IMR-90 (cell line): ENCODE data around the gene WNK4. TPM values are rescaled to one million over a fixed set of nuclear protein-coding genes. Genes with fewer than 3 reads are reported as not detected.
A peak's percentile ranks its signal among the peaks of the same experiment; 100 is the strongest.

Source experiments
- ATAC-seq: fragments of 200-7000 bp; cut with Tn5 transposase; 2 replicates; pipeline ENCODE4 v1.9.1; 2020; ENCODE audit warnings: low read depth, mild to moderate bottlenecking, moderate library complexity
- BruUV-seq: library from RNA; stranded (reverse); fragments of 400-500 nt; replicated peaks from 2 replicates; lab custom pipeline; 2021; lab: Mats Ljungman, UMichigan
- CTCF ChIA-PET: fragments of 300-600 bp; formaldehyde crosslinking; extraction: SDS; loops from one replicate; lab custom pipeline; 2021; ENCODE audit warnings: antibody characterized with exemption; lab: Yijun Ruan, JAX
- POLR2A ChIA-PET: fragments of 300-600 bp; sonication (Branson Sonifier 250); formaldehyde crosslinking; loops from one replicate; lab custom pipeline; 2022; ENCODE audit warnings: antibody characterized with exemption; ENCODE audit not compliant: unreplicated experiment; lab: Charles Lee
- DNase-seq: peaks from one replicate; pipeline ENCODE4 v3.0.0; 2013
- H2AFZ ChIP-seq: replicated peaks from 2 replicates; pipeline ENCODE3; 2013; ENCODE audit warnings: low read length, mild to moderate bottlenecking; ENCODE audit not compliant: poor library complexity
- H2AK5ac ChIP-seq: 2 replicates; pipeline ENCODE4 v1.6.1; 2013; ENCODE audit warnings: low read depth, low read length, inconsistent platforms
- H2AK9ac ChIP-seq: replicated peaks from 2 replicates; pipeline ENCODE3; 2013; ENCODE audit warnings: mild to moderate bottlenecking, low read depth, low read length, moderate library complexity; ENCODE audit not compliant: poor library complexity
- H2BK120ac ChIP-seq: 2 replicates; pipeline ENCODE4 v1.6.1; 2013; ENCODE audit warnings: low read depth, low read length, inconsistent platforms
- H2BK15ac ChIP-seq: 3 replicates; pipeline ENCODE4 v1.6.1; 2013; ENCODE audit warnings: low read depth, low read length, inconsistent platforms
- H2BK20ac ChIP-seq: 2 replicates; pipeline ENCODE4 v1.6.1; 2013; ENCODE audit warnings: low read depth, mild to moderate bottlenecking, inconsistent platforms, low read length, moderate library complexity
- H2BK5ac ChIP-seq: 2 replicates; pipeline ENCODE4 v1.6.1; 2013; ENCODE audit warnings: mild to moderate bottlenecking, low read depth, low read length, inconsistent platforms; ENCODE audit not compliant: poor library complexity, severe bottlenecking
- H3K14ac ChIP-seq: replicated peaks from 2 replicates; pipeline ENCODE4 v1.6.1; 2013; ENCODE audit warnings: low read depth, low read length, inconsistent platforms
- H3K18ac ChIP-seq: 2 replicates; pipeline ENCODE4 v1.6.1; 2013; ENCODE audit warnings: low read depth, low read length, control low read depth
- H3K23ac ChIP-seq: 2 replicates; pipeline ENCODE4 v1.6.1; 2013; ENCODE audit warnings: low read depth, low read length, inconsistent platforms
- H3K27ac ChIP-seq: 2 replicates; pipeline ENCODE4 v1.5.1; 2013; ENCODE audit warnings: mild to moderate bottlenecking, control low read depth, low read length; ENCODE audit not compliant: insufficient read depth
- H3K27me3 ChIP-seq: 2 replicates; pipeline ENCODE4 v1.6.1; 2013; ENCODE audit warnings: low read length; ENCODE audit not compliant: control insufficient read depth, insufficient read depth
- H3K36me3 ChIP-seq: 2 replicates; pipeline ENCODE4 v1.6.1; 2013; ENCODE audit warnings: low read length, mixed read lengths; ENCODE audit not compliant: control insufficient read depth, insufficient read depth
- H3K4ac ChIP-seq: 2 replicates; pipeline ENCODE4 v1.6.1; 2013; ENCODE audit warnings: low read depth, low read length, inconsistent platforms
- H3K4me1 ChIP-seq: 2 replicates; pipeline ENCODE4 v1.6.1; 2013; ENCODE audit warnings: low read length, mixed read lengths; ENCODE audit not compliant: control insufficient read depth, insufficient read depth
- H3K4me2 ChIP-seq: 2 replicates; pipeline ENCODE4 v1.6.1; 2013; ENCODE audit warnings: low read depth, mild to moderate bottlenecking, control low read depth, low read length, moderate library complexity
- H3K4me3 ChIP-seq: 2 replicates; pipeline ENCODE4 v1.5.1; 2013; ENCODE audit warnings: low read depth, mild to moderate bottlenecking, control low read depth, low read length, moderate library complexity; ENCODE audit not compliant: insufficient read depth
- H3K56ac ChIP-seq: 2 replicates; pipeline ENCODE4 v1.6.1; 2013; ENCODE audit warnings: low read length, inconsistent platforms; ENCODE audit not compliant: insufficient read depth; ENCODE audit errors: extremely low read depth
- H3K79me1 ChIP-seq, 2 experiments: 2 replicates each; pipeline ENCODE4 v1.6.1; 2013; ENCODE audit warnings: low read length in 2 of 2, inconsistent platforms in 1 of 2, low read depth in 1 of 2
- H3K9ac ChIP-seq: 2 replicates; pipeline ENCODE4 v1.6.1; 2013; ENCODE audit warnings: low read depth, low read length, control low read depth
- H3K9me1 ChIP-seq: 2 replicates; pipeline ENCODE4 v1.6.1; 2013; ENCODE audit warnings: low read length, inconsistent platforms; ENCODE audit not compliant: insufficient read depth
- H3K9me3 ChIP-seq: 2 replicates; pipeline ENCODE4 v1.6.1; 2013; ENCODE audit warnings: low read length; ENCODE audit not compliant: control insufficient read depth, insufficient read depth
- H4K20me1 ChIP-seq: 2 replicates; pipeline ENCODE4 v1.6.1; 2013; ENCODE audit warnings: low read length, inconsistent platforms; ENCODE audit not compliant: insufficient read depth
- H4K5ac ChIP-seq: 2 replicates; pipeline ENCODE4 v1.6.1; 2013; ENCODE audit warnings: mild to moderate bottlenecking, low read depth, low read length, control low read depth
- H4K8ac ChIP-seq, 2 experiments: 2 replicates each; pipeline ENCODE4 v1.6.1; 2013; ENCODE audit warnings: low read depth in 2 of 2, low read length in 2 of 2, control low read depth in 1 of 2, inconsistent platforms in 1 of 2
- H4K91ac ChIP-seq: 2 replicates; pipeline ENCODE4 v1.6.1; 2013; ENCODE audit warnings: low read depth, low read length, inconsistent platforms; ENCODE audit not compliant: insufficient read depth
- BHLHE40 ChIP-seq: fragments of 150-350 bp; IDR thresholded peaks from 2 replicates; pipeline ENCODE4 v1.6.1; 2016; ENCODE audit warnings: mild to moderate bottlenecking, low read depth, low read length
- CEBPB ChIP-seq: IDR thresholded peaks from 2 replicates; pipeline ENCODE4 v1.6.1; 2012; ENCODE audit warnings: low read depth, low read length, improper control_type of control experiment
- CHD1 ChIP-seq: IDR thresholded peaks from 2 replicates; pipeline ENCODE4 v1.6.1; 2012; ENCODE audit warnings: low read depth, low read length, improper control_type of control experiment
- FOS ChIP-seq: fragments of 150-350 bp; IDR thresholded peaks from 2 replicates; pipeline ENCODE4 v1.6.1; 2016; ENCODE audit warnings: low read depth, low read length
- MAZ ChIP-seq: IDR thresholded peaks from 2 replicates; pipeline ENCODE4 v1.6.1; 2012; ENCODE audit warnings: low read depth, mild to moderate bottlenecking, low read length, improper control_type of control experiment, moderate library complexity, borderline replicate concordance
- MXI1 ChIP-seq: IDR thresholded peaks from 2 replicates; pipeline ENCODE4 v1.6.1; 2012; ENCODE audit warnings: low read depth, mild to moderate bottlenecking, low read length, moderate library complexity, borderline replicate concordance
- NFE2L2 ChIP-seq: fragments of 150-350 bp; IDR thresholded peaks from 2 replicates; pipeline ENCODE4 v1.6.1; 2016; ENCODE audit warnings: low read depth, mild to moderate bottlenecking, low read length
- POLR2A ChIP-seq: IDR thresholded peaks from 2 replicates; pipeline ENCODE4 v1.6.1; 2012; ENCODE audit warnings: mild to moderate bottlenecking, low read depth, low read length
- RAD21 ChIP-seq: IDR thresholded peaks from 2 replicates; pipeline ENCODE4 v1.6.1; 2012; ENCODE audit warnings: low read length, improper control_type of control experiment
- RCOR1 ChIP-seq: IDR thresholded peaks from 2 replicates; pipeline ENCODE4 v1.6.1; 2012; ENCODE audit warnings: mild to moderate bottlenecking, low read length, improper control_type of control experiment; ENCODE audit not compliant: insufficient replicate concordance
- RFX5 ChIP-seq: IDR thresholded peaks from 2 replicates; pipeline ENCODE4 v1.8.0; 2012; ENCODE audit warnings: low read depth, mild to moderate bottlenecking, low read length, moderate library complexity
- whole genome bisulfite sequencing, 2 experiments: methylation state at CpG; one replicate each; pipeline versions ENCODE4 v1.1.5 to v1.1.7; 2013; ENCODE audit warnings: missing lambda C conversion rate in 2 of 2; ENCODE audit not compliant: insufficient read length in 1 of 2; ENCODE audit errors: extremely low coverage in 2 of 2; 5-methylcytosine and 5-hydroxymethylcytosine counted together
- dilution Hi-C: fragments of 300-500 bp; cut with HindIII; formaldehyde crosslinking; loops from one replicate; pipeline ENCODE4 v1.14.3; 2018; ENCODE audit warnings: low sequenced_read_pairs; ENCODE audit not compliant: unreplicated experiment
- in situ Hi-C: fragments of 300-500 bp; cut with MboI; formaldehyde crosslinking; loops from 3 replicates; pipeline ENCODE4 v1.14.3; 2019; ENCODE audit warnings: low sequenced_read_pairs, inconsistent platforms, mixed read lengths
- intact Hi-C: fragments of 100-400 bp; cut with micrococcal nuclease; formaldehyde crosslinking; loops from 2 replicates; pipeline ENCODE4 v1.10.0; 2022
- polyA plus RNA-seq, 3 experiments: library from polyadenylated mRNA; depleted of rRNA; stranded (reverse); fragments of >200 nt; gene quantifications; 2 replicates each; pipeline ENCODE4 v1.2.3, GENCODE V29; 2012; ENCODE audit warnings: low replicate concordance in 1 of 3
- total RNA-seq: library from RNA; depleted of rRNA; stranded (reverse); fragments of >200 nt; gene quantifications from 2 replicates; pipeline ENCODE4 v1.2.3, GENCODE V29; 2012
- TF ChIP-seq, protein P1 (sequence below): fragments of 150-350 bp; IDR thresholded peaks from 2 replicates; pipeline ENCODE4 v1.6.1; 2017; ENCODE audit warnings: mild to moderate bottlenecking, antibody characterized with exemption, low read length, low read depth
- TF ChIP-seq, protein P2 (sequence below): fragments of 150-350 bp; IDR thresholded peaks from 2 replicates; pipeline ENCODE4 v1.6.1; 2016; ENCODE audit warnings: low read depth, mild to moderate bottlenecking, low read length, moderate library complexity, borderline replicate concordance
- TF ChIP-seq, protein P3 (sequence below): conservative IDR thresholded peaks from 2 replicates; pipeline ENCODE4 v1.5.1; 2012; ENCODE audit warnings: mild to moderate bottlenecking, low read depth, low read length, improper control_type of control experiment

WNK4 gene
- total and polyA plus RNA-seq, 2 of the 4 experiments (the other 2 are of a cell fraction), result 1.3 to 15.1 TPM

DNA sequence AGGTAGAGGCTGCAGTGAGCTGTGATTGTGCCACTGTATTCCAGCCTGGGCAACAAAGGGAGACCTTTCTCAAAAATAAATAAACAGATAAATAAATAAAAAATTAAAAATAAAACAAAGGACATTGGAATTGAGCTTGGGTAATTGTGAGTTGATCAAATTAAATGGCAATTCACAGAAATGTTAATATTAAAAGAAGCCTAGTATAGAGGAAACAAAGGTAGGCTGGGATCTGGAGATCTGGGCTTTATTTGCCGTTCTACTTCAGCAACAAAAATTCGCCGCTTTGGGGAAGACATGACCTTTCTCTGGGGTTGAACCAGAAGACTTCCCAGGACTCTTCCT, 7.5 kb upstream of the WNK4 start:
- H2BK120ac ChIP-seq, result peak overlapping the region; percentile 80; the same call in 1 of the 2 replicates
- H3K4ac ChIP-seq, result peak overlapping the region; percentile 89
- peak overlapping the region; percentile 99 for H4K5ac ChIP-seq
- peak overlapping the region; percentile 45; the same call in 1 of the 2 replicates for H2BK20ac ChIP-seq
- ATAC-seq (peak; percentile 2; the same call in 1 of the 2 replicates), DNase-seq (no peak)
- H3K18ac ChIP-seq, result peak overlapping the region; percentile 77
- H3K9me3 ChIP-seq, result no peaks in the 10 kb centered on the region
- H3K23ac ChIP-seq, result peak overlapping the region; percentile 94; the same call in 1 of the 2 replicates
- H3K79me1 ChIP-seq, result peaks cover 16 to 34% of the 10 kb centered on the region in 2 experiments; a peak in 3 of 4 replicates
- H3K14ac ChIP-seq, result peak overlapping the region; percentile 92
- H3K27me3 ChIP-seq, result no peaks in the 10 kb centered on the region
- peak overlapping the region; percentile 84 for H3K4me3 ChIP-seq
- H3K27ac ChIP-seq, result peak overlapping the region; percentile 84
- WGBS, 2 experiments, result no CpG with 5 or more reads among the region's 3 CpGs
- TF ChIP-seq RAD21 (no peak), RCOR1 (no peak), CEBPB (no peak), POLR2A (no peak), RFX5 (no peak), MXI1 (no peak), BHLHE40 (no peak), MAZ (no peak), FOS (no peak), CHD1 (no peak), NFE2L2 (no peak)
- TF ChIP-seq, protein P1, sequence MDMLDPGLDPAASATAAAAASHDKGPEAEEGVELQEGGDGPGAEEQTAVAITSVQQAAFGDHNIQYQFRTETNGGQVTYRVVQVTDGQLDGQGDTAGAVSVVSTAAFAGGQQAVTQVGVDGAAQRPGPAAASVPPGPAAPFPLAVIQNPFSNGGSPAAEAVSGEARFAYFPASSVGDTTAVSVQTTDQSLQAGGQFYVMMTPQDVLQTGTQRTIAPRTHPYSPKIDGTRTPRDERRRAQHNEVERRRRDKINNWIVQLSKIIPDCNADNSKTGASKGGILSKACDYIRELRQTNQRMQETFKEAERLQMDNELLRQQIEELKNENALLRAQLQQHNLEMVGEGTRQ, result no peak
- TF ChIP-seq, protein P2, sequence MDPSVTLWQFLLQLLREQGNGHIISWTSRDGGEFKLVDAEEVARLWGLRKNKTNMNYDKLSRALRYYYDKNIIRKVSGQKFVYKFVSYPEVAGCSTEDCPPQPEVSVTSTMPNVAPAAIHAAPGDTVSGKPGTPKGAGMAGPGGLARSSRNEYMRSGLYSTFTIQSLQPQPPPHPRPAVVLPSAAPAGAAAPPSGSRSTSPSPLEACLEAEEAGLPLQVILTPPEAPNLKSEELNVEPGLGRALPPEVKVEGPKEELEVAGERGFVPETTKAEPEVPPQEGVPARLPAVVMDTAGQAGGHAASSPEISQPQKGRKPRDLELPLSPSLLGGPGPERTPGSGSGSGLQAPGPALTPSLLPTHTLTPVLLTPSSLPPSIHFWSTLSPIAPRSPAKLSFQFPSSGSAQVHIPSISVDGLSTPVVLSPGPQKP, result no peak
- TF ChIP-seq, protein P3, sequence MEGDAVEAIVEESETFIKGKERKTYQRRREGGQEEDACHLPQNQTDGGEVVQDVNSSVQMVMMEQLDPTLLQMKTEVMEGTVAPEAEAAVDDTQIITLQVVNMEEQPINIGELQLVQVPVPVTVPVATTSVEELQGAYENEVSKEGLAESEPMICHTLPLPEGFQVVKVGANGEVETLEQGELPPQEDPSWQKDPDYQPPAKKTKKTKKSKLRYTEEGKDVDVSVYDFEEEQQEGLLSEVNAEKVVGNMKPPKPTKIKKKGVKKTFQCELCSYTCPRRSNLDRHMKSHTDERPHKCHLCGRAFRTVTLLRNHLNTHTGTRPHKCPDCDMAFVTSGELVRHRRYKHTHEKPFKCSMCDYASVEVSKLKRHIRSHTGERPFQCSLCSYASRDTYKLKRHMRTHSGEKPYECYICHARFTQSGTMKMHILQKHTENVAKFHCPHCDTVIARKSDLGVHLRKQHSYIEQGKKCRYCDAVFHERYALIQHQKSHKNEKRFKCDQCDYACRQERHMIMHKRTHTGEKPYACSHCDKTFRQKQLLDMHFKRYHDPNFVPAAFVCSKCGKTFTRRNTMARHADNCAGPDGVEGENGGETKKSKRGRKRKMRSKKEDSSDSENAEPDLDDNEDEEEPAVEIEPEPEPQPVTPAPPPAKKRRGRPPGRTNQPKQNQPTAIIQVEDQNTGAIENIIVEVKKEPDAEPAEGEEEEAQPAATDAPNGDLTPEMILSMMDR, result no peak
- peak overlapping the region; percentile 80 for H3K9ac ChIP-seq
- BruUV-seq, result no TSS peak
- POLR2A ChIA-PET, result interaction anchor here (0.6 kb wide), 1 partner anchor 14 kb away, joined by 4 read pairs; no protein-coding TSS in a partner anchor
- peak overlapping the region; percentile 81 to 97 for H4K8ac ChIP-seq
- H2AK5ac ChIP-seq, result no peak overlapping the region
- no peak overlapping the region for H2AK9ac ChIP-seq
- H4K20me1 ChIP-seq, result no peaks in the 10 kb centered on the region
- peak overlapping the region; percentile 82 for H3K56ac ChIP-seq
- H2BK5ac ChIP-seq, result peak overlapping the region; percentile 86
- in situ Hi-C loops, result no loop called here
- H3K9me1 ChIP-seq, result peaks cover 7% of the 10 kb centered on the region; the same call in 1 of the 2 replicates
- H4K91ac ChIP-seq, result peak overlapping the region; percentile 77; the same call in 1 of the 2 replicates
- H2AFZ ChIP-seq, result peak overlapping the region; percentile 90
- CTCF ChIA-PET, result interaction anchor here (1.5 kb wide), 1 partner anchor 10 kb away, joined by 8 read pairs; no protein-coding TSS in a partner anchor
- H3K4me2 ChIP-seq, result peak overlapping the region; percentile 88
- dilution Hi-C loops, result no loop called here
- intact Hi-C loops, result no loop called here
- peaks cover 13% of the 10 kb centered on the region for H3K36me3 ChIP-seq
- H3K4me1 ChIP-seq, result peaks cover 2% of the 10 kb centered on the region; the same call in 1 of the 2 replicates
- no peak overlapping the region; the same call in 2 of the 3 replicates for H2BK15ac ChIP-seq
